HEK293T (cell line): Measurements from ENCODE around the gene THSD4.

Experiments used
- CTCF ChIA-PET: fragments of 350-600 bp; formaldehyde crosslinking; extraction: SDS; loops from one replicate; lab custom pipeline; 2021; ENCODE audit warnings: antibody characterized with exemption, inconsistent platforms; lab: Yijun Ruan, JAX
- POLR2A ChIA-PET: fragments of 350-600 bp; formaldehyde crosslinking; extraction: SDS; loops from one replicate; lab custom pipeline; 2020; ENCODE audit warnings: antibody characterized with exemption, inconsistent platforms; lab: Yijun Ruan, JAX
- DNase-seq: peaks from one replicate; pipeline ENCODE4 v3.0.0; 2012; ENCODE audit warnings: mixed read lengths; ENCODE audit errors: extremely low spot score
- ARNT ChIP-seq: fragments of 450-650 bp; IDR thresholded peaks from 2 replicates; pipeline ENCODE4 v1.6.1; 2017; ENCODE audit warnings: mild to moderate bottlenecking
- BHLHE40 ChIP-seq: fragments of 450-650 bp; IDR thresholded peaks from 2 replicates; pipeline ENCODE4 v1.6.1; 2016; ENCODE audit warnings: mild to moderate bottlenecking, moderate library complexity, borderline replicate concordance
- CTBP1 ChIP-seq: fragments of 450-650 bp; IDR thresholded peaks from 2 replicates; pipeline ENCODE4 v1.6.1; 2016; ENCODE audit warnings: borderline replicate concordance
- ELF4 ChIP-seq: fragments of 450-650 bp; IDR thresholded peaks from 2 replicates; pipeline ENCODE4 v1.6.1; 2017; ENCODE audit warnings: antibody characterized with exemption
- FOXA1 ChIP-seq: fragments of 450-650 bp; IDR thresholded peaks from 2 replicates; pipeline ENCODE4 v1.6.1; 2016; ENCODE audit warnings: mild to moderate bottlenecking
- FOXK2 ChIP-seq: fragments of 450-650 bp; IDR thresholded peaks from 2 replicates; pipeline ENCODE4 v1.6.1; 2016; ENCODE audit warnings: mild to moderate bottlenecking
- FOXM1 ChIP-seq: fragments of 450-650 bp; IDR thresholded peaks from 2 replicates; pipeline ENCODE4 v1.6.1; 2017; ENCODE audit warnings: mild to moderate bottlenecking, borderline replicate concordance
- HDGF ChIP-seq: fragments of 450-650 bp; IDR thresholded peaks from 2 replicates; pipeline ENCODE4 v1.6.1; 2017; ENCODE audit warnings: antibody characterized with exemption, borderline replicate concordance
- L3MBTL2 ChIP-seq: fragments of 450-650 bp; conservative IDR thresholded peaks from 2 replicates; pipeline ENCODE4 v1.6.1; 2016; ENCODE audit warnings: mild to moderate bottlenecking
- LEF1 ChIP-seq: fragments of 450-650 bp; IDR thresholded peaks from 2 replicates; pipeline ENCODE4 v1.6.1; 2017; ENCODE audit warnings: mild to moderate bottlenecking, borderline replicate concordance
- NFRKB ChIP-seq: fragments of 450-650 bp; IDR thresholded peaks from 2 replicates; pipeline ENCODE4 v1.6.1; 2016; ENCODE audit warnings: mild to moderate bottlenecking, moderate library complexity
- PKNOX1 ChIP-seq: fragments of 450-650 bp; IDR thresholded peaks from 2 replicates; pipeline ENCODE4 v1.6.1; 2016
- SP1 ChIP-seq: fragments of 450-650 bp; IDR thresholded peaks from 2 replicates; pipeline ENCODE4 v1.6.1; 2017
- SUZ12 ChIP-seq: fragments of 450-650 bp; IDR thresholded peaks from 2 replicates; pipeline ENCODE4 v1.6.1; 2016; ENCODE audit warnings: mild to moderate bottlenecking
- TARDBP ChIP-seq: fragments of 450-650 bp; IDR thresholded peaks from 2 replicates; pipeline ENCODE4 v1.6.1; 2016
- ZNF384 ChIP-seq: fragments of 450-650 bp; IDR thresholded peaks from 2 replicates; pipeline ENCODE4 v1.6.1; 2016

THSD4 gene

GRCh38 chr15:71232411-71232810 lies 117.1 kb downstream of the THSD4 start:
- POLR2A ChIA-PET, result interaction anchor here (1.1 kb wide), 1 partner anchor 9 kb away, joined by 4 read pairs; no protein-coding TSS in a partner anchor
- TF ChIP-seq ELF4 (no peak), HDGF (no peak), FOXM1 (no peak), L3MBTL2 (no peak), ARNT (no peak), BHLHE40 (no peak), SP1 (no peak)
- CTCF ChIA-PET, result no interaction called here
- no peak for DNase-seq

DNA sequence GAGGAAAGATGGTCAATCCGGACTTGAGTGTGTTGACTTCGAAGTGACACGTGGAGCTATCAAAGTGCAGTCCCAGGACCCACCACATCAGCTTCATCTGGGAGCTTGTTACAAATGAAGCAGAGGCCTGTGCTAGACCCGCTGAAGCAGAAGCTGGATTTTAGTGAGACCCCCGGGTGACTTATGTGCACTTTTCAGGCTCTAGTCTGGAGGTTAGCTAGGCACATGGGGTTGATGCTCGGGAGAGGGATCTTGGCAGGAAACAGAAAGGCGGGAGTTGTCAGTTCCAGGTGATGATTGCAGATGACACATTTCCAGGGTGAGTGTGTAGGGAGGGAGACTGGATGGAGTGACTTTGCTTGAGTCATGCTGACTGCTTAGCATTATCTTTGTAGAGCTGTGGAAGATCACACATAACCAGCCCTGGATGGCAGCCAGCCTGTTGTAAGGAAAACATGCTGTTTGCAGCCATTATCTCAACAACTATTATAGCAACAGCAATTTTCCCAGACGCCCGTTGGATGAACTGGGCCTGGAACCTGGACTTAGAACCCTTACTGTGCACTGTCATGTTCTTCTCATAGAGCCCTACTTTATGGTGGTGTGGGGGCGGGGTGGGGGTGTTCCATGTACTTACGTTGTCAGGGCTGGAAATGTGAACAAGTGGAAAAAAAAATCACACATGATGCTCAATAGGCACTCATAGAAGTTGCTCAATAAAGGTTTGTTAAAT lies 122.4 kb downstream of the THSD4 start:
- POLR2A ChIA-PET, result interaction anchor here (0.6 kb wide), 2 partner anchors 8 to 710 kb away, joined by 3 to 4 read pairs; no protein-coding TSS in a partner anchor
- no peak for DNase-seq
- CTCF ChIA-PET, result no interaction called here
- TF ChIP-seq PKNOX1 (no peak), LEF1 (no peak), L3MBTL2 (0 out of 2 replicates have a peak, but pooled peaks have one; percentile 24)

DNA sequence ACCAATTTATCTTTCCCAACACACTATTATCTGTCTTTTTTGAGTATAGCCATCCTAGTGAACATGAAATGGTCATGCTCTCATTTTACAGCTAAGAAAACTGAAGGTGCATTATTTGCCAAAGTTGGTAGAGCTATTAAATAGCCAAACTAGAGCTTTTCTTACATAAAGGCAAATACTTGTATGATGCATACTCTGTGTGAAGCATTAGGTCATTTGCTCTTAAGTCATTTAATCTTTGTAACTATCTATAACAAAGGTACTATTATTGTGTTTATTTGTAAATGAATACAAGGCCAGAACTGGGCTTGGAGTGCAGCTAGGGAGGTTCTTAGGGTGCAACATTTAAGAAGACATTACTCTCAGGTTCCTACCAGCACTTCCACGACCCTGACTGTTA lies 123.7 kb downstream of the THSD4 start:
- DNase-seq, result no peak
- POLR2A ChIA-PET, result interaction anchor here (1.9 kb wide), 1 partner anchor 12 kb away, joined by 6 read pairs; no protein-coding TSS in a partner anchor
- CTCF ChIA-PET, result no interaction called here
- no peak for TF ChIP-seq FOXM1
- no peak for TF ChIP-seq L3MBTL2
- no peak for TF ChIP-seq HDGF
- TF ChIP-seq SP1, result no peak
- TF ChIP-seq NFRKB, result no peak
- no peak for TF ChIP-seq TARDBP
- no peak for TF ChIP-seq FOXK2
- TF ChIP-seq ZNF384, result no peak
- no peak for TF ChIP-seq LEF1
- no peak for TF ChIP-seq FOXA1
- no peak for TF ChIP-seq BHLHE40
- TF ChIP-seq PKNOX1, result no peak
- TF ChIP-seq SUZ12, result no peak
- TF ChIP-seq ARNT, result no peak
- no peak for TF ChIP-seq CTBP1
- no peak for TF ChIP-seq ELF4

DNA sequence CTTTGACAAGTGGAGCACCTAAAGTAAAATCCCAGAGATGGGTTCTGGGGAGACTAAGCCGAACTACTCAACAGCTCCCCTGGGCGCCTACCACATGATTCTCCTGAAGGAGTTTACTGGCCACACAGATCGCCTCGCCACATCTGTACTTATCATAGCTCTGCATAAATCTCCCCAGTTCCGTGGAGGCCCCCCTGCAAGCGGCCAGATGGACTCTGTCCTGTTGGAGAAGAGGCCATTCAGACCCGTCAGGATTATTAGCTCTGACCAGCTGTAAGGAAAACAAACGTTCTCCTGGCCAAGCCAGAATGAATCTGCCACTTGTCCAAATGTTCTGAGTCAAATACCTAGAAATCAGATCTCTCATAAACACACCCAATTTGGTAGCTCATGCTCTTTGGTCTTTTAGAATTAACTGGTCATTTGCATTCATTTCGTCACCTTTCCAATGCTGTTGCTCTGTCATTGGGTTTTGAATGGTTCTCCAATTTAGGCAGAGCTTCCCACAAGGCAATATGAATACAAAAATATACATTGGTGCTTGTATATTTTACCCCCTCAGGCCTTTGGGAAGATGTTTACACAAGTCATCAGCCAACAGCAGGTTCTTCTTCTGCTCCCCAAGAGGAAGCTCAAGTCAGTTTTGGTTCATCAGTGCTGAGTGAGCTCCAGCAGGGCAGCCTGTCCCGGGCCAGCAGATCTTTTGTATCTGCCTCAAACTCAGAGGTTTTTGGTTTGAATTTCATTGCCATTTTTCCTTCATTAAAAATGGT lies 124.5 kb downstream of the THSD4 start:
- POLR2A ChIA-PET, result interaction anchor here (1.9 kb wide), 1 partner anchor 11 kb away, joined by 6 read pairs; no protein-coding TSS in a partner anchor
- TF ChIP-seq FOXA1, result no peak
- no peak for DNase-seq
- CTCF ChIA-PET, result interaction anchor here (1.5 kb wide), 1 partner anchor 12 kb away, joined by 5 read pairs; no protein-coding TSS in a partner anchor

GRCh38 chr15:71242292-71242691 lies 127.0 kb downstream of the THSD4 start:
- no peak for DNase-seq
- no peak for TF ChIP-seq FOXK2
- TF ChIP-seq PKNOX1, result no peak
- no peak for TF ChIP-seq SUZ12
- no peak for TF ChIP-seq HDGF
- no peak for TF ChIP-seq FOXA1
- no peak for TF ChIP-seq LEF1
- TF ChIP-seq CTBP1, result no peak
- POLR2A ChIA-PET, result no interaction called here
- CTCF ChIA-PET, result no interaction called here

DNA sequence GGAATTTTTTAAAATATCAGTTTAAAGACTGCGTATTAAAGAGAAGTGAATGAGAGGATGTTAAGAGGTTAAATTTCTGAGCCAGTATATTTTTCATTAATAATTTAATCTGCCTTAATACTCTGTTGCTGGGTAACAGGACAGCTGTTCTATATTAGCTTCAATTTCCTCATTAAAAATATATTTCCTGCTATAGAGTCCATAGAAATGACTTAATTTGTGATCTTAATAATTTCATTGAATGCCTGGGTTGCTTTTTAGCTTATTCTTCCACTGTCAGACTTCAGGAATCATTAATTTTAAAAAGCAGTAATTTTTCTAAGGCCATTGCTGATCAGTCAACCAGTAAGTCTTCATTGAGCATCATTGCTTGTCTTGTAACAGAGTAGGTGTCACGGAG lies 129.0 kb downstream of the THSD4 start:
- DNase-seq, result no peak
- POLR2A ChIA-PET, result no interaction called here
- TF ChIP-seq FOXK2 (no peak), ZNF384 (no peak), ELF4 (no peak), CTBP1 (no peak), BHLHE40 (no peak), NFRKB (no peak), SUZ12 (no peak), SP1 (no peak), FOXM1 (no peak), TARDBP (no peak), ARNT (no peak), L3MBTL2 (no peak), PKNOX1 (no peak), HDGF (no peak), FOXA1 (no peak), LEF1 (no peak)
- CTCF ChIA-PET, result interaction anchor here (2.4 kb wide), 1 partner anchor 12 kb away, joined by 6 read pairs; no protein-coding TSS in a partner anchor
